A673 (cell line): ENCODE results near the gene MCRS1.

ENCODE experiments used
- EZH2 ChIP-seq: fragments of 200-600 bp; sonication (generic); IDR thresholded peaks from 2 replicates; pipeline ENCODE4 v1.6.1; 2017; ENCODE audit warnings: borderline replicate concordance, low read depth, mild to moderate bottlenecking, mixed read lengths, antibody characterized with exemption, low read length; ENCODE audit not compliant: poor library complexity, severe bottlenecking
- TF ChIP-seq, protein P1 (sequence below): fragments of 300-800, 200-600 bp; sonication (generic); conservative IDR thresholded peaks from 2 replicates; pipeline ENCODE4 v1.5.1; 2017; ENCODE audit warnings: low read depth, mild to moderate bottlenecking, antibody characterized with exemption, low read length, moderate library complexity, mixed read lengths

DNA sequence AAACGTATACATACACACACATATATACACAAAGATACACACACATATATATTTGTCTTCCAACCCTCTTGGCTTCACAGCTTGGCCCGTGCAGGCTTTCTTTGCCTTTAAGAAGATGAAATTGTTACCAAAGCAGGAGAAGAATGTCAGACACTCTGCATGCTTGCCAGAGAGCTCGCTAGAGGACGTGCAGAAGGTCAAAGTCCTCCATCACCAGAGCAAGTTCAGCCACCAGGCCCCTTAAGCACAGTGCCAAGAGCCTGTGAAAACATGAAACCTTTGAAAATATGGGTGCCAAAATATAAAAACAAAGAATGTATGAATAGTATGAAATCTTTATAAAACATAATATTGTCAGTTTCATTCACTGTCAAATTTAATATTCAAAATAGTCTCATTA, 14.9 kb upstream of the MCRS1 start:
- TF ChIP-seq, protein P1, sequence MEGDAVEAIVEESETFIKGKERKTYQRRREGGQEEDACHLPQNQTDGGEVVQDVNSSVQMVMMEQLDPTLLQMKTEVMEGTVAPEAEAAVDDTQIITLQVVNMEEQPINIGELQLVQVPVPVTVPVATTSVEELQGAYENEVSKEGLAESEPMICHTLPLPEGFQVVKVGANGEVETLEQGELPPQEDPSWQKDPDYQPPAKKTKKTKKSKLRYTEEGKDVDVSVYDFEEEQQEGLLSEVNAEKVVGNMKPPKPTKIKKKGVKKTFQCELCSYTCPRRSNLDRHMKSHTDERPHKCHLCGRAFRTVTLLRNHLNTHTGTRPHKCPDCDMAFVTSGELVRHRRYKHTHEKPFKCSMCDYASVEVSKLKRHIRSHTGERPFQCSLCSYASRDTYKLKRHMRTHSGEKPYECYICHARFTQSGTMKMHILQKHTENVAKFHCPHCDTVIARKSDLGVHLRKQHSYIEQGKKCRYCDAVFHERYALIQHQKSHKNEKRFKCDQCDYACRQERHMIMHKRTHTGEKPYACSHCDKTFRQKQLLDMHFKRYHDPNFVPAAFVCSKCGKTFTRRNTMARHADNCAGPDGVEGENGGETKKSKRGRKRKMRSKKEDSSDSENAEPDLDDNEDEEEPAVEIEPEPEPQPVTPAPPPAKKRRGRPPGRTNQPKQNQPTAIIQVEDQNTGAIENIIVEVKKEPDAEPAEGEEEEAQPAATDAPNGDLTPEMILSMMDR = no peak
- TF ChIP-seq EZH2 = no peak
